Upper lobe of left lung (tissue), 6 donors: ENCODE measurements around the gene CDX1. TPM values are rescaled to one million over a fixed set of nuclear protein-coding genes. Genes with fewer than 3 reads are reported as not detected.

ENCODE experiments used
- ATAC-seq, 2 donors: fragments of 200-7000 bp; cut with Tn5 transposase; one replicate each; pipeline ENCODE4 v1.9.1; 2022; ENCODE audit warnings: mild to moderate bottlenecking in 2 of 2, moderate library complexity in 2 of 2; ENCODE audit not compliant: low FRiP score in 2 of 2
- DNase-seq, 2 donors: peaks; one replicate each; pipeline ENCODE4 v3.0.0-alpha.2; 2019 to 2020
- H3K27ac ChIP-seq, 4 donors: fragments of 200-600 bp; sonication (generic); one replicate each; pipeline ENCODE4 v1.5.1; 2016 to 2019
- H3K27me3 ChIP-seq, 4 donors: fragments of 200-600 bp; sonication (generic); one replicate each; pipeline ENCODE4 v1.5.1; 2017 to 2019
- H3K36me3 ChIP-seq, 4 donors: fragments of 200-600 bp; sonication (generic); one replicate each; pipeline ENCODE4 v1.5.1; 2016 to 2019
- H3K4me1 ChIP-seq, 4 donors: fragments of 200-600 bp; sonication (generic); one replicate each; pipeline ENCODE4 v1.5.1; 2018 to 2019
- H3K4me3 ChIP-seq, 4 donors: fragments of 200-600 bp; sonication (generic); one replicate each; pipeline ENCODE4 v1.5.1; 2017 to 2019; ENCODE audit warnings: mild to moderate bottlenecking in 2 of 4, moderate library complexity in 1 of 4
- H3K9me3 ChIP-seq, 4 donors: fragments of 200-600 bp; sonication (generic); one replicate each; pipeline ENCODE4 v1.5.1; 2018 to 2019
- EP300 ChIP-seq, 4 donors: sonication (generic); formaldehyde crosslinking; IDR thresholded peaks; one replicate each; pipeline ENCODE4 v1.5.1; 2017; ENCODE audit warnings: antibody characterized with exemption in 4 of 4, control low read depth in 2 of 4
- POLR2A ChIP-seq, 4 donors: fragments of 450-650 bp; IDR thresholded peaks; one replicate each; pipeline ENCODE4 v1.5.1; 2016 to 2017; ENCODE audit warnings: antibody characterized with exemption in 4 of 4, mild to moderate bottlenecking in 2 of 4
- POLR2AphosphoS5 ChIP-seq, 2 donors: sonication (generic); formaldehyde crosslinking; IDR thresholded peaks; one replicate each; pipeline ENCODE4 v1.5.1; 2017; ENCODE audit warnings: antibody characterized with exemption in 2 of 2
- WGBS, 2 donors: methylation state at CpG; one replicate each; pipeline ENCODE4 v1.1.5; 2017 to 2018; 5-methylcytosine and 5-hydroxymethylcytosine counted together
- total RNA-seq, 6 donors: library from RNA; depleted of rRNA in 4 of 6; stranded (reverse); fragments of >200 nt in 4 of 6; gene quantifications; one replicate each; pipeline versions ENCODE4 v1.1.0 to v1.2.1, GENCODE V29; 2016 to 2021
- TF ChIP-seq, protein P1 (sequence below), 6 experiments: fragments of 450-650 bp in 4 of 6; fragments of 200-600 bp in 2 of 6; sonication (generic) in 2 of 6; IDR thresholded peaks; one replicate each; pipeline ENCODE4 v1.5.1; 2016 to 2019; ENCODE audit warnings: antibody characterized with exemption in 6 of 6
- donor health status: DM: no; HTN: no; CAD: no; lungs with moderate emphysema.
- donor health status: DM: no; HTN: yes; CAD: no; lungs with severe emphysema.

CDX1 gene
- total RNA-seq, 6 donors from 2014 or later, result 0.17 to 0.30 TPM; not detected in 4

DNA sequence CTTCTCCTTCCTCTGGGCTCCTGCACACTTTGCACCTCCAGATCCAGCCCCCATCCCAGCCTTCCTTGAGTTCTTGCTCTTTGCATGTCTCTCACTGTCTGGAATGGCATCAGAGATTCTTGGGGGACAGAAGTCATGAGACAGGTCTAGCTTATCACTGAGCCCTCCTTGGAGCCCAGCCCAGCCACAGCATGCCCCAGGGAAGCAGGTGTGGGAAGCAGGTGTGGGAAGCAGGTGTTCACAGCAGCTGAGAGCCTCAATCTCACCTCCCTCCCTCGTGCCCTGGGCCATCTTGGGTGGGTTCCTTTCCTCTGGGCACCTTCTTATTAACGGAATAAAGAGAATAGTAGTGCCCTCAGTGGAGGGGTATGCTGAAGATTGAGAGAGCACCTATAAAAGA is 50.5 kb downstream of the CDX1 start:
- ATAC-seq (no peak), DNase-seq (no peak)
- H3K36me3 ChIP-seq, result no peaks in the 10 kb centered on the region
- no peaks in the 10 kb centered on the region for H3K9me3 ChIP-seq
- no peak overlapping the region for H3K4me3 ChIP-seq
- H3K27ac ChIP-seq, result no peak overlapping the region
- no peaks in the 10 kb centered on the region for H3K27me3 ChIP-seq
- H3K4me1 ChIP-seq, result peaks cover 0 to 4% (median 0%) of the 10 kb centered on the region in 4 donors
- WGBS, 2 donors, result 72 to 75% methylated on average over 2 of the region's 2 CpGs
- TF ChIP-seq, protein P1, sequence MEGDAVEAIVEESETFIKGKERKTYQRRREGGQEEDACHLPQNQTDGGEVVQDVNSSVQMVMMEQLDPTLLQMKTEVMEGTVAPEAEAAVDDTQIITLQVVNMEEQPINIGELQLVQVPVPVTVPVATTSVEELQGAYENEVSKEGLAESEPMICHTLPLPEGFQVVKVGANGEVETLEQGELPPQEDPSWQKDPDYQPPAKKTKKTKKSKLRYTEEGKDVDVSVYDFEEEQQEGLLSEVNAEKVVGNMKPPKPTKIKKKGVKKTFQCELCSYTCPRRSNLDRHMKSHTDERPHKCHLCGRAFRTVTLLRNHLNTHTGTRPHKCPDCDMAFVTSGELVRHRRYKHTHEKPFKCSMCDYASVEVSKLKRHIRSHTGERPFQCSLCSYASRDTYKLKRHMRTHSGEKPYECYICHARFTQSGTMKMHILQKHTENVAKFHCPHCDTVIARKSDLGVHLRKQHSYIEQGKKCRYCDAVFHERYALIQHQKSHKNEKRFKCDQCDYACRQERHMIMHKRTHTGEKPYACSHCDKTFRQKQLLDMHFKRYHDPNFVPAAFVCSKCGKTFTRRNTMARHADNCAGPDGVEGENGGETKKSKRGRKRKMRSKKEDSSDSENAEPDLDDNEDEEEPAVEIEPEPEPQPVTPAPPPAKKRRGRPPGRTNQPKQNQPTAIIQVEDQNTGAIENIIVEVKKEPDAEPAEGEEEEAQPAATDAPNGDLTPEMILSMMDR (IDR thresholded peaks at IDR 0.05), result no peak
- TF ChIP-seq POLR2A (IDR thresholded peaks at IDR 0.05), result no peak
- TF ChIP-seq POLR2AphosphoS5 (IDR thresholded peaks at IDR 0.05), result no peak

DNA sequence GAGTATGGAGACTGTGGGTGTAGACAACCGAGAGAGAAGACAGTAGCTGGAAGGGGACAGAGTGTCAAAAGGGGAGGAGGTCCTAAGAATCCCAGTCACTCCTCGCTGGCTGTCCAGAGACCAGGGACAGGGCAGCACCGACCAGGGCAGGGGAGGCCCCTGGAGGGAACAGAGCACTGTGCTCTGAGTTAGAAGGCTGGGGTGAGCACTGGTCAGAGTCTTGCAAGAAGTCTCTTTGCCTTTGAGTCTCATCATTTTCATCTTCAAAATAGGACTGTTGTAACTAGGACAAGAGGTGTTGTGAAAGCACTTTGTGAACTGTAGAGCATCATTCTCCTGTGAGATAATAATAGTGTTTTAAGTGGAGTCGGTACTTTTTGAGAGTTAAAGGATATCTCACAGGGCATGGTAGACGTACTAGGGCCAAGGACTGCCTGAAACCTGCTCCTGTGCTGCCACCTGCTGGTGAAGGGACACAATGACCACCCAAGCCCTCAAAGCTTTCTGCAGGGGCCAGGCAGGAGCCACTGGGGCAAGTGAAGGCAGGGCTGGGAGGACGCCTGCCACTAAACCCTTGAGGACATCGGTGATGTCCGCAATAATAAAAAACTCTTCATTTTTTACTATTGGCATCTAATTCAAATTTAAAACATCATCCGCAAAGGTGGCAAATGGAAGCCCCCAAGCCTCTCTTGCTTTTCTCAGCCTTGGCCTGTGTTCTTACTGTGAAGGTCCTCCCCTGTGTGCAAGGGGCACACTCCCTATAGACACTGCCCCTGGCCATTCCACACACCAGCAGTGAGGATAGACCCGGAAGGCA is 51.5 kb downstream of the CDX1 start:
- H3K9me3 ChIP-seq, result no peaks in the 10 kb centered on the region
- H3K36me3 ChIP-seq, result no peaks in the 10 kb centered on the region
- H3K4me3 ChIP-seq, result no peak overlapping the region
- H3K27me3 ChIP-seq, result no peaks in the 10 kb centered on the region
- DNase-seq (peak in 1 of 2 donors; percentile 80), ATAC-seq (peak; percentile 82 to 86)
- 32 to 38% methylated on average over 9 to 10 of the region's 10 CpGs for WGBS, 2 donors
- TF ChIP-seq, protein P1 (IDR thresholded peaks at IDR 0.05), result peak; percentile 78 to 93 (median 90)
- no peak for TF ChIP-seq EP300 (IDR thresholded peaks at IDR 0.05)
- H3K27ac ChIP-seq, result no peak overlapping the region
- peaks cover 0 to 4% (median 0%) of the 10 kb centered on the region in 4 donors for H3K4me1 ChIP-seq

DNA sequence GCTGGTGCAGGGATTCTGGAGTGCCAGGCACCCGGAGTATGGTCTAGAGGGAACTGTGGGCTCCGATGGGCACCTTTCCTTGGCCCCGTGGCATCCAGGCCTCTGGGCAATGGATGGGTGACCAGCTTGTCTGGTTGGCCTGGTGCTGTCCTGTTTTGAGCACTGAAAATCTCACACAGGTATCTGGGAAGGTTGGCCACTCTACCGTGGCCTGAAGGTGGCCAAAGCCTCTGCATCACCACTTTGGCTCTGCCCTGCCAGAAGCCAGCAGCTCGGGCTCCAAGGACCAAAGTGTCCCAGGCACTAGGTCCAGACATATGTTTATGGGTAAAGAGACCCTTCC is 52.1 kb downstream of the CDX1 start:
- Histone ChIP-seq H3K4me1 (peaks cover 0 to 4% (median 0%) of the 10 kb centered on the region in 4 donors), H3K36me3 (no peaks in the 10 kb centered on the region), H3K9me3 (no peaks in the 10 kb centered on the region), H3K4me3 (no peak overlapping the region), H3K27ac (no peak overlapping the region), H3K27me3 (no peaks in the 10 kb centered on the region)
- ATAC-seq, result no peak
- DNase-seq, result no peak
- TF ChIP-seq POLR2AphosphoS5 (IDR thresholded peaks at IDR 0.05) (no peak), POLR2A (IDR thresholded peaks at IDR 0.05) (no peak), EP300 (IDR thresholded peaks at IDR 0.05) (no peak)
- TF ChIP-seq, protein P1 (IDR thresholded peaks at IDR 0.05), result no peak
- 62 to 77% methylated on average over 2 to 4 of the region's 5 CpGs for WGBS, 2 donors

DNA sequence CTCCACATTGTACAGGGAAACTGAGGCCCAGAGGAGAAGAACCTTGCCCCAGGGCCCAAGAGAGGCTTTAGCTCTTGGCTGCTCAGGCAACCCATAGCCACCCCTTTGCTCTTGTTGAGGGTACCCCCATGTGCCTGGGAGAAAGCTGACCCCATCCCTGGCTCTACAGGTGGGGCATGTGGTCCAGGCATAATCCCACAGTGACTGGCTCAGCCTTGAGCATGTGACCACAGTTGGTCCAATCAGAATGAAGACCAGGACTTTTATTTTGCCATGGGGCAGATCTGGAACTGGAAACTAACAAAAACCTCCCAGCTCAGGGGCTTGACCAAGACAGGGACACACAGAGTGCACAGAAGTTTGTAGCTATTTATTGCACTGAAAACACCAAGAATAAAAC is 52.6 kb downstream of the CDX1 start:
- peaks cover 0 to 4% (median 0%) of the 10 kb centered on the region in 4 donors for H3K4me1 ChIP-seq
- DNase-seq (no peak), ATAC-seq (no peak)
- H3K9me3 ChIP-seq, result no peaks in the 10 kb centered on the region
- H3K36me3 ChIP-seq, result no peaks in the 10 kb centered on the region
- H3K27ac ChIP-seq, result no peak overlapping the region
- no peaks in the 10 kb centered on the region for H3K27me3 ChIP-seq
- no peak overlapping the region for H3K4me3 ChIP-seq
- TF ChIP-seq POLR2AphosphoS5 (IDR thresholded peaks at IDR 0.05) (no peak), POLR2A (IDR thresholded peaks at IDR 0.05) (no peak), EP300 (IDR thresholded peaks at IDR 0.05) (no peak)
- TF ChIP-seq, protein P1 (IDR thresholded peaks at IDR 0.05), result no peak

DNA sequence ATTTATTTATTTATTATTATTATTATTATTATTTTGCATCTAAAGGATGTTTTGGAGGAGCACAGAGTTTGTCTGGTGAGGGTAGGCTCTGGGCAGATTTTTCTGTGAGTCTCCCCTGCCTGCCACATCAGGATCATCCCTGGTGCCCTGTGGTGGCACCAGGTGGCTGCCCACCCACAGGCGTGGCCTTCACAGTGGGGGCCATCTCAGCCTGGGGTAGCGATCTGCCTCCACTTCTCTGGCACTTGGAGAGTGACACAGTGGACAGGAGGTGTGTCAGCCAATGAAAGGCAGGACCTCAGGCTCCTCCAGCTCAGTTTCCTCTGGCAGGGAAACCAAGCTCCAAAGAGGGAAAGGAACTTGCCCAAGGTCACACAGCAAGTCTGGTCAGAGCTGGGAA is 53.3 kb downstream of the CDX1 start:
- DNase-seq, result peak in 1 of 2 donors; percentile 33
- ATAC-seq, result no peak
- no peaks in the 10 kb centered on the region for H3K36me3 ChIP-seq
- peaks cover 0 to 4% (median 0%) of the 10 kb centered on the region in 4 donors for H3K4me1 ChIP-seq
- H3K9me3 ChIP-seq, result no peaks in the 10 kb centered on the region
- TF ChIP-seq EP300 (IDR thresholded peaks at IDR 0.05), result no peak
- no peak for TF ChIP-seq POLR2AphosphoS5 (IDR thresholded peaks at IDR 0.05)
- TF ChIP-seq POLR2A (IDR thresholded peaks at IDR 0.05), result no peak
- TF ChIP-seq, protein P1 (IDR thresholded peaks at IDR 0.05), result no peak
- no peaks in the 10 kb centered on the region for H3K27me3 ChIP-seq
- 56 to 94% methylated on average over 2 of the region's 2 CpGs for WGBS, 2 donors
- no peak overlapping the region for H3K27ac ChIP-seq
- H3K4me3 ChIP-seq, result no peak overlapping the region
